Esophagus muscularis mucosa (tissue), 4 donors: ENCODE measurements around the gene C1QC. TPM values are rescaled to one million over a fixed set of nuclear protein-coding genes. Genes with fewer than 3 reads are reported as not detected.

Experiments used
- DNase-seq: peaks from one replicate; pipeline ENCODE4 v3.0.0-alpha.2; 2017; ENCODE audit errors: extremely low spot score
- H3K27ac ChIP-seq, 4 donors: fragments of 200-600 bp; sonication (generic); replicated peaks in 1 of 4; 1 replicate in 3 of 4; 2 replicates in 1 of 4; pipeline ENCODE4 v1.5.1; 2016 to 2019; ENCODE audit warnings: mild to moderate bottlenecking in 1 of 4
- H3K27me3 ChIP-seq, 4 donors: fragments of 200-600 bp; sonication (generic); one replicate each; pipeline versions ENCODE4 v1.5.1 to v1.6.0; 2016 to 2019
- H3K36me3 ChIP-seq, 4 donors: fragments of 200-600 bp; sonication (generic); one replicate each; pipeline ENCODE4 v1.5.1; 2016 to 2019
- H3K4me1 ChIP-seq, 4 donors: fragments of 200-600 bp; sonication (generic); one replicate each; pipeline ENCODE4 v1.5.1; 2016 to 2019
- H3K4me3 ChIP-seq, 4 donors: fragments of 200-600 bp; sonication (generic); 1 replicate in 2 of 4; 2 replicates in 2 of 4; pipeline ENCODE4 v1.5.1; 2016 to 2019; ENCODE audit warnings: mild to moderate bottlenecking in 4 of 4, moderate library complexity in 1 of 4
- H3K9me3 ChIP-seq, 4 donors: fragments of 200-600 bp; sonication (generic); 1 replicate in 3 of 4; 2 replicates in 1 of 4; pipeline ENCODE4 v1.5.1; 2016 to 2019
- CTCF ChIP-seq, 3 experiments: fragments of 200-600 bp in 2 of 3; fragments of 450-650 bp in 1 of 3; sonication (generic) in 2 of 3; IDR thresholded peaks; one replicate each; pipeline ENCODE4 v1.5.1; 2017 to 2019; ENCODE audit warnings: antibody characterized with exemption in 3 of 3, mild to moderate bottlenecking in 2 of 3, moderate library complexity in 1 of 3
- EP300 ChIP-seq: sonication (generic); formaldehyde crosslinking; IDR thresholded peaks from one replicate; pipeline ENCODE4 v1.6.1; 2017; ENCODE audit warnings: antibody characterized with exemption
- POLR2A ChIP-seq: fragments of 450-650 bp; IDR thresholded peaks from one replicate; pipeline ENCODE4 v1.6.1; 2017; ENCODE audit warnings: antibody characterized with exemption, moderate library complexity, mild to moderate bottlenecking, low read depth
- POLR2AphosphoS5 ChIP-seq, 2 donors: sonication (generic); formaldehyde crosslinking; IDR thresholded peaks; one replicate each; pipeline ENCODE4 v1.6.1; 2017; ENCODE audit warnings: antibody characterized with exemption in 2 of 2
- WGBS: methylation state at CpG from one replicate; pipeline ENCODE4 v1.1.5; 2018; 5-methylcytosine and 5-hydroxymethylcytosine counted together
- intact Hi-C: fragments of 100-400 bp; cut with DNase I; formaldehyde crosslinking; loops from one replicate; pipeline ENCODE4 v1.15.1; 2023
- total RNA-seq, 4 donors: library from RNA; depleted of rRNA; stranded (reverse); fragments of >200 nt; gene quantifications; one replicate each; pipeline versions ENCODE4 v1.1.0 to v1.2.1, GENCODE V29; 2016

Gene C1QC
- total RNA-seq, 4 donors from 2014 or later: 171 to 311 (median 181) TPM

DNA sequence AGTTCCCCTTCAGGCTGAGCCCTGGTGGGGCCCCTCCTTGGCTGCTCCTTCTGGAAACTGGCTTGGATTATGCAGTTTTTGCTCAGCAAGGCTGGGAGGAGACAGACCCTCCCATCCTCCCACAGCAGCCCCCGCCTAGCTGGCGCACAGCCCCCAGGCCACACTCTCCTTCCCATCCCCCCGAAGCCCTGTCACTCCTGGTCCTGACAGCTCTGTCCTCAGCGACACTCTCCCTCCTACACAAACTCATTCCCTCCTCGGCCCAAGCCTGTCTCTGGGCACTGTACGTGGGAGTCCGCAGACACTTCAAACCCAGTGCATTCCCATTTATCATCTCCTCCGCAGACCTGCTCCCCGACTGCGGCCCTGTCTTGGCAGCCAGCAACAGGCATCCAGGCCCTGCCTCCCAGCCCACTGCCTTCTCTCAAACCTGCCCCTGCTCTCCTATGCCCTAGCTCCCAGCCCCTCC, 42.2 kb downstream of the C1QC start:
- peaks cover 0 to 7% (median 4%) of the 10 kb centered on the region in 4 donors for H3K4me1 ChIP-seq
- H3K27me3 ChIP-seq: peaks cover 0 to 47% (median 0%) of the 10 kb centered on the region in 4 donors
- no peak for DNase-seq
- TF ChIP-seq POLR2A (no peak), POLR2AphosphoS5 (IDR thresholded peaks at IDR 0.05) (no peak), EP300 (no peak), CTCF (IDR thresholded peaks at IDR 0.05) (no peak)
- H3K27ac ChIP-seq: no peak overlapping the region
- H3K36me3 ChIP-seq: no peaks in the 10 kb centered on the region
- H3K4me3 ChIP-seq: no peak overlapping the region
- H3K9me3 ChIP-seq: no peaks in the 10 kb centered on the region
- 29% methylated on average over 10 of the region's 10 CpGs for WGBS
- intact Hi-C loops: no loop called here

DNA sequence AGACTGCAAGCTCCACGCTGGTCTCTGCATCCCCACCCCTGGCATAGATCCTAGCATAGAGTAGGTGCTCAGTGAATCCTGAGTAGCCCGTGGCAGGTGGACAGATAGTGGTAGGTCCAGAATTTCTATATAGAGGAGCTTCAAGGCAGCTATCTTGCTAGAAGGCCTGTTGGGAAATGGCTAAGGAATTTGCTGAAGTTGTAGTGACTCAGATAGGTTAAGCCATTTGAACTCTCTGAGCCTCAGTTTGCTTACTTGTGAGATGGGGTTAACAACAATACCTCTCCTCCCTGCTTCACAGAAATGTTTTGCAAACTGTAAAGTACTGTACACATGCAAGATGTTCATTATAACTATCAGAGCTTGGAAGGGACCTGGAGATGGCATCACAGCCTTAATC, 43.8 kb downstream of the C1QC start:
- Histone ChIP-seq H3K4me1 (peaks cover 0 to 7% (median 4%) of the 10 kb centered on the region in 4 donors), H3K36me3 (no peaks in the 10 kb centered on the region), H3K27ac (no peak overlapping the region), H3K4me3 (no peak overlapping the region), H3K27me3 (peaks cover 0 to 44% (median 0%) of the 10 kb centered on the region in 4 donors), H3K9me3 (no peaks in the 10 kb centered on the region)
- intact Hi-C loops: no loop called here
- 100% methylated on average over 2 of the region's 2 CpGs for WGBS
- no peak for DNase-seq
- TF ChIP-seq POLR2A: no peak

- TF ChIP-seq CTCF (IDR thresholded peaks at IDR 0.05): no peak
- TF ChIP-seq POLR2AphosphoS5 (IDR thresholded peaks at IDR 0.05): no peak
- no peak for TF ChIP-seq EP300
- TF ChIP-seq POLR2A: no peak
- Histone ChIP-seq H3K36me3 (no peaks in the 10 kb centered on the region), H3K4me1 (peaks cover 0 to 7% (median 4%) of the 10 kb centered on the region in 4 donors), H3K9me3 (no peaks in the 10 kb centered on the region), H3K27ac (no peak overlapping the region), H3K4me3 (no peak overlapping the region), H3K27me3 (peaks cover 0 to 41% (median 0%) of the 10 kb centered on the region in 4 donors)
- intact Hi-C loops: no loop called here
- DNase-seq: no peak
These were observed 45.0 kb downstream of the C1QC start for GRCh38 chr1:22688466-22688865.

DNA sequence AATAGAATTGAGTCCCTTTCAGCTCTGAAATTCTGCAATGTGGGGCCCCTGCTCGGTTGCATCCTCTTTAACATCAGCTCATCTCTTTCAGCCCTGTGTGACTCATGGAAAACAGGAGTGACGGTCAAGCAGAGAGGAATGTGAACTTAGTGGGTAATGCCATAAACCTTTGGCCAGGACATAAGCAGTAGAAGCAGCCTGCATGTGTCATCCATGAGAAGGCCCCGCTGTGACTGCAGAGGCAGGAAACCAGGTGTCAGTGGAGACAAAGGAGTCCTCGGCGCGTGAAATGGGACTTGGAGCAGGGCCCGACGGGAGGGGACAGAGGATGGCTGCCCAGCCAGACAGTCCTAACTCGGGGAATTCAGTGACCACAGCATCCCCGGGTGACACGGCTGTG, 46.1 kb downstream of the C1QC start:
- WGBS: 73% methylated on average over 11 of the region's 11 CpGs
- DNase-seq: no peak
- H3K4me1 ChIP-seq: peaks cover 0 to 7% (median 4%) of the 10 kb centered on the region in 4 donors
- no peak overlapping the region for H3K27ac ChIP-seq
- no peak overlapping the region for H3K4me3 ChIP-seq
- H3K36me3 ChIP-seq: no peaks in the 10 kb centered on the region
- intact Hi-C loops: no loop called here
- H3K27me3 ChIP-seq: peaks cover 0 to 35% (median 0%) of the 10 kb centered on the region in 4 donors
- H3K9me3 ChIP-seq: no peaks in the 10 kb centered on the region
- TF ChIP-seq POLR2A: no peak
- TF ChIP-seq POLR2AphosphoS5 (IDR thresholded peaks at IDR 0.05): no peak

DNA sequence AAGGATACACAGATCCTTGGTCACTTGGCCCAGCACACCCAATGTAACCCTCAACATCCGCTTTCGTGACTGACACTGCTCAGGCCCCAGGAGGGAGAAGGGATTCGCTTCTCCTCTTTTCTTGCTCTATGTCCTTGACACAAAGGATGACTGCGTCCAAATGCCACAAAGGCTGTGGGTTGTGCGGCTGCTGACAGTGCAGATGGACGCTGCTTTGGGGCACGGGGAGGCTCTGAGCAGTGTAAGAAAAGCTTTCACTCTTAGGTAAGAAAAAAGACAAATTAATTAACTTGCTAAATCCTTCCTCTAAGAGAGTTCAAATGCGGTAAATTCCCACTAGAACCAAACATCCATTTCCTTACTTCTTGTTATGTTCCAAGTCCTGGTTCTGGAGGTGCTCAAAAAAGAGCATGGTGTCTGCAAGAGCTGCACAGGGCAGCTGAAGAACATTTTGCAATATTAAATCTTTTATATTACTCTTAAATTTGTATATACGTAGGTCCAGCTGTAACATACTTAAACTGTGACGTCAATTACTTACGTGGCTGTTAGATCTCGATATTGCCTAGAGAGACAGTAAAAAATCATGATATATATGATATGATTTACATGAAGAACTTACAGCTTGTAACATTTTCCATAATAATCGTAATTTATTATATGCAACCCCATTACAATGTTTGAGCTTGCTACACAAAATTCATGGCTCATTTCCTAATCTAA, 47.8 kb downstream of the C1QC start:
- Histone ChIP-seq H3K9me3 (no peaks in the 10 kb centered on the region), H3K36me3 (no peaks in the 10 kb centered on the region), H3K4me3 (no peak overlapping the region), H3K4me1 (no peaks in the 10 kb centered on the region), H3K27ac (no peak overlapping the region), H3K27me3 (peaks cover 0 to 22% (median 0%) of the 10 kb centered on the region in 4 donors)
- 80% methylated on average over 13 of the region's 13 CpGs for WGBS
- intact Hi-C loops: no loop called here
- TF ChIP-seq POLR2A (no peak), EP300 (no peak), POLR2AphosphoS5 (IDR thresholded peaks at IDR 0.05) (no peak), CTCF (IDR thresholded peaks at IDR 0.05) (no peak)
- DNase-seq: no peak

- no peaks in the 10 kb centered on the region for H3K9me3 ChIP-seq
- TF ChIP-seq EP300 (no peak), POLR2A (no peak), POLR2AphosphoS5 (IDR thresholded peaks at IDR 0.05) (no peak), CTCF (IDR thresholded peaks at IDR 0.05) (no peak)
- no peak for DNase-seq
- intact Hi-C loops: no loop called here
- H3K4me1 ChIP-seq: no peaks in the 10 kb centered on the region
- 87% methylated on average over 4 of the region's 5 CpGs for WGBS
- no peak overlapping the region for H3K4me3 ChIP-seq
- H3K27me3 ChIP-seq: peaks cover 0 to 5% (median 0%) of the 10 kb centered on the region in 4 donors
- H3K36me3 ChIP-seq: no peaks in the 10 kb centered on the region
- no peak overlapping the region for H3K27ac ChIP-seq
These were observed 50.7 kb downstream of the C1QC start for GRCh38 chr1:22694172-22694571.
